Measurements from ENCODE around the gene KCMF1.
"Not testable (repeated sequence)": the region's sequence is repeated elsewhere in the genome, so short reads cannot be mapped to it uniquely, and the experiment has no call there.

KCMF1 gene

GRCh38 chr2:84945838-84946203 is 25.1 kb upstream of the KCMF1 start:
- Mint-ChIP-seq H3K27ac (peak overlapping the region; percentile 83), H3K4me1 (peaks cover 63% of the 10 kb centered on the region), H3K4me3 (peak overlapping the region; percentile 40)
- not testable (repeated sequence) for H3K9me3 Mint-ChIP-seq, H3K36me3 Mint-ChIP-seq, H3K27me3 Mint-ChIP-seq

GRCh38 chr2:84946204-84947009 is 24.6 kb upstream of the KCMF1 start:
- Mint-ChIP-seq H3K9me3 (no peaks in the 10 kb centered on the region), H3K36me3 (peaks cover 7% of the 10 kb centered on the region), H3K27ac (peak overlapping the region; percentile 95), H3K4me1 (peaks cover 58% of the 10 kb centered on the region), H3K27me3 (no peaks in the 10 kb centered on the region), H3K4me3 (peak overlapping the region; percentile 67)

- peaks cover 7% of the 10 kb centered on the region for H3K36me3 Mint-ChIP-seq
- no peaks in the 10 kb centered on the region for H3K27me3 Mint-ChIP-seq
- peak overlapping the region; percentile 67 for H3K4me3 Mint-ChIP-seq
- H3K27ac Mint-ChIP-seq: peak overlapping the region; percentile 42
- H3K9me3 Mint-ChIP-seq: no peaks in the 10 kb centered on the region
- peaks cover 56% of the 10 kb centered on the region for H3K4me1 Mint-ChIP-seq
Measured at GRCh38 chr2:84947010-84947593, 23.9 kb upstream of the KCMF1 start.

- Mint-ChIP-seq H3K4me1 (peaks cover 14% of the 10 kb centered on the region), H3K4me3 (no peak overlapping the region), H3K36me3 (peaks cover 2% of the 10 kb centered on the region), H3K27ac (no peak overlapping the region), H3K9me3 (no peaks in the 10 kb centered on the region), H3K27me3 (no peaks in the 10 kb centered on the region)
Measured at GRCh38 chr2:84953535-84953934, 17.4 kb upstream of the KCMF1 start.

- no peaks in the 10 kb centered on the region for H3K9me3 Mint-ChIP-seq
- no peaks in the 10 kb centered on the region for H3K27me3 Mint-ChIP-seq
- no peak overlapping the region for H3K4me3 Mint-ChIP-seq
- peaks cover 2% of the 10 kb centered on the region for H3K36me3 Mint-ChIP-seq
- H3K4me1 Mint-ChIP-seq: peaks cover 18% of the 10 kb centered on the region
- H3K27ac Mint-ChIP-seq: no peak overlapping the region
Measured at GRCh38 chr2:84954329-84954728, 16.6 kb upstream of the KCMF1 start.

GRCh38 chr2:84956334-84957297 is 14.3 kb upstream of the KCMF1 start:
- peak overlapping the region; percentile 93 for H3K27ac Mint-ChIP-seq

GRCh38 chr2:84957771-84958134 is 13.2 kb upstream of the KCMF1 start:
- Mint-ChIP-seq H3K4me3 (no peak overlapping the region), H3K27ac (peak overlapping the region; percentile 68), H3K36me3 (peaks cover 3% of the 10 kb centered on the region), H3K9me3 (no peaks in the 10 kb centered on the region), H3K4me1 (peaks cover 26% of the 10 kb centered on the region), H3K27me3 (no peaks in the 10 kb centered on the region)

More at GRCh38 chr2:84956334-84957297, 14.3 kb upstream of the KCMF1 start:
- Mint-ChIP-seq H3K36me3 (peaks cover 2% of the 10 kb centered on the region), H3K27me3 (no peaks in the 10 kb centered on the region), H3K9me3 (no peaks in the 10 kb centered on the region), H3K4me1 (peaks cover 23% of the 10 kb centered on the region), H3K4me3 (no peak overlapping the region)

GRCh38 chr2:84958135-84959059 is 12.6 kb upstream of the KCMF1 start:
- peak overlapping the region; percentile 62 for H3K27ac Mint-ChIP-seq
- H3K9me3 Mint-ChIP-seq: peaks cover 5% of the 10 kb centered on the region
- no peak overlapping the region for H3K4me3 Mint-ChIP-seq
- H3K27me3 Mint-ChIP-seq: no peaks in the 10 kb centered on the region
- peaks cover 32% of the 10 kb centered on the region for H3K4me1 Mint-ChIP-seq
- peaks cover 9% of the 10 kb centered on the region for H3K36me3 Mint-ChIP-seq

GRCh38 chr2:84959095-84959565 is 11.8 kb upstream of the KCMF1 start:
- Mint-ChIP-seq H3K4me1 (peaks cover 40% of the 10 kb centered on the region), H3K36me3 (peaks cover 15% of the 10 kb centered on the region), H3K9me3 (peaks cover 5% of the 10 kb centered on the region), H3K4me3 (no peak overlapping the region), H3K27ac (peak overlapping the region; percentile 62), H3K27me3 (no peaks in the 10 kb centered on the region)

- H3K36me3 Mint-ChIP-seq: peaks cover 18% of the 10 kb centered on the region
- H3K4me3 Mint-ChIP-seq: no peak overlapping the region
- H3K4me1 Mint-ChIP-seq: peaks cover 43% of the 10 kb centered on the region
- peak overlapping the region; percentile 62 for H3K27ac Mint-ChIP-seq
- no peaks in the 10 kb centered on the region for H3K27me3 Mint-ChIP-seq
- peaks cover 5% of the 10 kb centered on the region for H3K9me3 Mint-ChIP-seq
Measured at GRCh38 chr2:84959566-84960506, 11.1 kb upstream of the KCMF1 start.

GRCh38 chr2:84962917-84963316 is 8.0 kb upstream of the KCMF1 start:
- no peaks in the 10 kb centered on the region for H3K27me3 Mint-ChIP-seq
- peaks cover 5% of the 10 kb centered on the region for H3K9me3 Mint-ChIP-seq
- H3K27ac Mint-ChIP-seq: peak overlapping the region; percentile 83
- H3K36me3 Mint-ChIP-seq: peaks cover 25% of the 10 kb centered on the region
- no peak overlapping the region for H3K4me3 Mint-ChIP-seq
- H3K4me1 Mint-ChIP-seq: peaks cover 51% of the 10 kb centered on the region

- peak overlapping the region; percentile 83 for H3K27ac Mint-ChIP-seq
- peaks cover 27% of the 10 kb centered on the region for H3K36me3 Mint-ChIP-seq
- H3K4me1 Mint-ChIP-seq: peaks cover 52% of the 10 kb centered on the region
- H3K27me3 Mint-ChIP-seq: no peaks in the 10 kb centered on the region
- H3K9me3 Mint-ChIP-seq: peaks cover 5% of the 10 kb centered on the region
- H3K4me3 Mint-ChIP-seq: no peak overlapping the region
Measured at GRCh38 chr2:84963323-84963691, 7.7 kb upstream of the KCMF1 start.

GRCh38 chr2:84963692-84964405 is 7.1 kb upstream of the KCMF1 start:
- H3K36me3 Mint-ChIP-seq: peaks cover 27% of the 10 kb centered on the region
- peak overlapping the region; percentile 12 for H3K4me3 Mint-ChIP-seq
- H3K27ac Mint-ChIP-seq: peak overlapping the region; percentile 83
- peaks cover 50% of the 10 kb centered on the region for H3K4me1 Mint-ChIP-seq
- no peaks in the 10 kb centered on the region for H3K27me3 Mint-ChIP-seq
- peaks cover 6% of the 10 kb centered on the region for H3K9me3 Mint-ChIP-seq

All from activated naive CD4-positive, alpha-beta T cell treated with anti-CD3 and anti-CD28 coated beads, Interleukin-2, amount 50 U/mL, for 24 hours (primary cell).